DND-41 (cell line): ENCODE data around the gene ERG28.
"Not testable (repeated sequence)": the region's sequence is repeated elsewhere in the genome, so short reads cannot be mapped to it uniquely, and the experiment has no call there.

Experiments used
- ATAC-seq: fragments of 200-7000 bp; cut with Tn5 transposase; 3 replicates; pipeline ENCODE4 v1.9.1; 2021; ENCODE audit warnings: low read depth; ENCODE audit not compliant: insufficient read depth
- DNase-seq: peaks from one replicate; pipeline ENCODE4 v3.0.0-alpha.2; 2020
- H2AFZ ChIP-seq: 2 replicates; pipeline ENCODE4 v1.6.0; 2012; ENCODE audit warnings: low read depth, low read length
- H3K27ac ChIP-seq: 2 replicates; pipeline ENCODE4 v1.5.1; 2012; ENCODE audit warnings: low read length, inconsistent platforms
- H3K27me3 ChIP-seq: fragments of 200-600 bp; sonication (generic); 2 replicates; pipeline ENCODE4 v1.6.0; 2012; ENCODE audit warnings: low read length, mild to moderate bottlenecking, inconsistent platforms; ENCODE audit not compliant: insufficient read depth, poor library complexity
- H3K36me3 ChIP-seq: 2 replicates; pipeline ENCODE4 v1.5.1; 2012; ENCODE audit warnings: low read length, inconsistent platforms; ENCODE audit not compliant: insufficient read depth
- H3K4me1 ChIP-seq: 2 replicates; pipeline ENCODE4 v1.5.1; 2012; ENCODE audit warnings: mild to moderate bottlenecking, low read length; ENCODE audit not compliant: insufficient read depth
- H3K4me2 ChIP-seq: 2 replicates; pipeline ENCODE4 v1.6.0; 2012; ENCODE audit warnings: mild to moderate bottlenecking, moderate library complexity, low read length, inconsistent platforms; ENCODE audit not compliant: insufficient read depth
- H3K4me3 ChIP-seq, 2 experiments: fragments of 200-600 bp in 1 of 2; shearing (Covaris generic) in 1 of 2; 2 replicates each; pipeline ENCODE4 v1.5.1; 2012 to 2016; ENCODE audit warnings: inconsistent platforms in 2 of 2, low read length in 2 of 2, mild to moderate bottlenecking in 2 of 2, low read depth in 1 of 2, moderate library complexity in 1 of 2
- H3K79me2 ChIP-seq: 2 replicates; pipeline ENCODE4 v1.6.0; 2012; ENCODE audit warnings: low read length, inconsistent platforms; ENCODE audit not compliant: insufficient read depth
- H3K9ac ChIP-seq: 2 replicates; pipeline ENCODE4 v1.6.0; 2012; ENCODE audit warnings: low read depth, mild to moderate bottlenecking, inconsistent platforms, low read length, moderate library complexity
- H3K9me3 ChIP-seq: 2 replicates; pipeline ENCODE4 v1.5.1; 2012; ENCODE audit warnings: low read length, moderate library complexity, mild to moderate bottlenecking, inconsistent platforms; ENCODE audit not compliant: insufficient read depth, severe bottlenecking
- H4K20me1 ChIP-seq: 2 replicates; pipeline ENCODE4 v1.6.0; 2012; ENCODE audit warnings: low read length; ENCODE audit not compliant: insufficient read depth
- EZH2 ChIP-seq: IDR thresholded peaks from 3 replicates; pipeline ENCODE4 v1.6.1; 2012; ENCODE audit warnings: borderline replicate concordance, low read depth, mild to moderate bottlenecking, moderate library complexity, low read length, inconsistent platforms; ENCODE audit not compliant: severe bottlenecking
- TF ChIP-seq, protein P1 (sequence below): IDR thresholded peaks from 2 replicates; pipeline ENCODE4 v1.5.1; 2012; ENCODE audit warnings: borderline replicate concordance, low read length, moderate library complexity, mild to moderate bottlenecking; ENCODE audit not compliant: poor library complexity, severe bottlenecking; ENCODE audit errors: extremely low read depth

Gene ERG28

DNA sequence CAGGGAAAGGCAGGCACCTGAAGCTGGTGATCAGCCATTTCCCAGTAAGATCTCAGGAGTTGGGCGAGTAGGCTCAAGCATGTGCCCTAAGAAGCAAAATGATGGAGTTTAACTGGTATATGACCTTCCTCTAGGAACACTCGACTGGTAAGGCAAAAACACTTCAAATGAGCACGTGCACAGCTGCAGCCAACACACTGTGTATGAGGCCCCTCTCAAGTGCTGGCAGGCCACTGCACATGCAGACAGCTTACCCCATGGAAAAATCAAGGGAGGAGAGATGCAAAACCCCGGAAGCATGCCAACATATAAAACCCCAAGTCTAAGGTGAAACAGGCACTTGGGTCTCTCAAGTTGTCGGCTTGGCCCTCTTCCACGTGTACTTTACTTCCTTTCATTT is 39.6 kb upstream of the ERG28 start:
- Histone ChIP-seq H3K27me3 (no peaks in the 10 kb centered on the region), H3K4me1 (no peaks in the 10 kb centered on the region), H3K9me3 (no peaks in the 10 kb centered on the region), H4K20me1 (no peaks in the 10 kb centered on the region), H3K36me3 (peaks cover 73% of the 10 kb centered on the region), H3K79me2 (no peaks in the 10 kb centered on the region), H3K4me3 (no peak overlapping the region), H3K9ac (no peak overlapping the region), H2AFZ (no peak overlapping the region), H3K27ac (no peak overlapping the region), H3K4me2 (no peak overlapping the region)
- TF ChIP-seq, protein P1, sequence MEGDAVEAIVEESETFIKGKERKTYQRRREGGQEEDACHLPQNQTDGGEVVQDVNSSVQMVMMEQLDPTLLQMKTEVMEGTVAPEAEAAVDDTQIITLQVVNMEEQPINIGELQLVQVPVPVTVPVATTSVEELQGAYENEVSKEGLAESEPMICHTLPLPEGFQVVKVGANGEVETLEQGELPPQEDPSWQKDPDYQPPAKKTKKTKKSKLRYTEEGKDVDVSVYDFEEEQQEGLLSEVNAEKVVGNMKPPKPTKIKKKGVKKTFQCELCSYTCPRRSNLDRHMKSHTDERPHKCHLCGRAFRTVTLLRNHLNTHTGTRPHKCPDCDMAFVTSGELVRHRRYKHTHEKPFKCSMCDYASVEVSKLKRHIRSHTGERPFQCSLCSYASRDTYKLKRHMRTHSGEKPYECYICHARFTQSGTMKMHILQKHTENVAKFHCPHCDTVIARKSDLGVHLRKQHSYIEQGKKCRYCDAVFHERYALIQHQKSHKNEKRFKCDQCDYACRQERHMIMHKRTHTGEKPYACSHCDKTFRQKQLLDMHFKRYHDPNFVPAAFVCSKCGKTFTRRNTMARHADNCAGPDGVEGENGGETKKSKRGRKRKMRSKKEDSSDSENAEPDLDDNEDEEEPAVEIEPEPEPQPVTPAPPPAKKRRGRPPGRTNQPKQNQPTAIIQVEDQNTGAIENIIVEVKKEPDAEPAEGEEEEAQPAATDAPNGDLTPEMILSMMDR = no peak
- no peak for TF ChIP-seq EZH2
- ATAC-seq (no peak), DNase-seq (no peak)

DNA sequence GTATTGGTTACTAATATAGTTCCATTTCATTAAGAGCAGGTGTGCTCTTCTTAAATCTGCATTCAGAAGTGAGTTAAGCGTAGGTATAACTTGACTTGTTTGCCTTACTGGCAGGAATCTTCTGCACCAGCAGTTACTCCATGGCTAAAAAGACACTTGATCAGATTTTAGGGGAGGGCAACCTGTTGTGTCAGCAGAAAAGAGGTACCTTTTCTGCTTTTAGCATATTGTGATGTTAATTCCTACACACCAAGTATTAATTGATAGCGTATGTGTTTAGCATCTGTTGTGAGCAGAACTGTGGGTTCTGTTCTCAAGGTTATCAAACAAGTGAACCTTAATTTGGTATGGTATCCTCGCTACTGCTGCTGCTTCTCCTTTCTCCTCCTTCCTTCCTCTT is 38.7 kb upstream of the ERG28 start:
- Histone ChIP-seq H3K9me3 (no peaks in the 10 kb centered on the region), H3K79me2 (no peaks in the 10 kb centered on the region), H3K27me3 (no peaks in the 10 kb centered on the region), H3K36me3 (peaks cover 71% of the 10 kb centered on the region), H2AFZ (no peak overlapping the region), H4K20me1 (no peaks in the 10 kb centered on the region), H3K4me2 (no peak overlapping the region), H3K9ac (no peak overlapping the region), H3K27ac (no peak overlapping the region), H3K4me3 (no peak overlapping the region), H3K4me1 (no peaks in the 10 kb centered on the region)
- DNase-seq = no peak
- TF ChIP-seq, protein P1 = no peak
- TF ChIP-seq EZH2 = no peak
- ATAC-seq = no peak

DNA sequence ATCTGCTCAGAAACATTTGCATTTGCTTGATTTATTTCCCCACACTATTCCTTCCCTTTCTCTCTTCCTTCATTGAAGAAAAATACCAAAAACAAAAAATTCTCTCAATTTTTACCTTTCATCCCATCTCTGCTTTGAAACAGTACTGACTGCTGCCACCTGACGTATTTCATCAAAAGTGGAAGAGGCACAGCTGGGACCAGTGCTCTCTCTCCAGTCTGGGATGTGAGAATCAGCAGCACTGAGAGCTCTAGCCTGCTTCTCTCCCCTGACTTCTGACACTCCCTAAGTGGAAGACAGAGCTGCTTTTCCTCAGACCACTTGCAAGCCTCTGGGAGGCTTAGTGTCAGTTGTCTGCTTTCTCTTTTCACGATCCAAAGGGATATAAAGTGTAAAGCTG is 37.2 kb upstream of the ERG28 start:
- H2AFZ ChIP-seq = no peak overlapping the region
- no peaks in the 10 kb centered on the region for H3K4me1 ChIP-seq
- no peaks in the 10 kb centered on the region for H4K20me1 ChIP-seq
- no peak overlapping the region for H3K4me2 ChIP-seq
- no peaks in the 10 kb centered on the region for H3K27me3 ChIP-seq
- TF ChIP-seq EZH2 = no peak
- TF ChIP-seq, protein P1 = no peak
- H3K9ac ChIP-seq = no peak overlapping the region
- peaks cover 78% of the 10 kb centered on the region for H3K36me3 ChIP-seq
- H3K79me2 ChIP-seq = no peaks in the 10 kb centered on the region
- no peak overlapping the region for H3K4me3 ChIP-seq
- DNase-seq = no peak
- no peak overlapping the region for H3K27ac ChIP-seq
- H3K9me3 ChIP-seq = no peaks in the 10 kb centered on the region
- no peak for ATAC-seq

DNA sequence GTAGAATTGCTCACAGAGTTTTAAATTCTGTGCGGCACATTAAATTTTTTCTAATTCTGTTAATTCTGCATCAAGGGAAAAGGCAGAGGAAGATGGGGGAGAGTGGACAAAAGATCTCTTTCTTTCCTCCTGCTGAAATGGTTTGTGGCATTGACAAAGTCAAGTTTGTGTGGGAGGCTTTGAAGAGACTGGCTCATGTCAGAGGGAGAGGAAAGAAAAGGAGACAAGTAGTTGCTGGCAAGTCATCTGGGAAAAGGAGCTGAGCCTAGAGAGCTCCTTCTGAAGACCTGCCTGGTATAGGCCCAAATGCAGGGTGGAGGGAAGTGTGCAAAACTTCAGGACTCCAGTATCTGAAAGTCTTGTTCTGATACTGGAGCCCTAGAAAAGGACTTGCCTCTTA is 36.7 kb upstream of the ERG28 start:
- ATAC-seq (no peak), DNase-seq (no peak)
- H3K27ac ChIP-seq = no peak overlapping the region
- H3K27me3 ChIP-seq = no peaks in the 10 kb centered on the region
- H3K4me1 ChIP-seq = no peaks in the 10 kb centered on the region
- no peaks in the 10 kb centered on the region for H3K9me3 ChIP-seq
- peaks cover 78% of the 10 kb centered on the region for H3K36me3 ChIP-seq
- no peak overlapping the region for H3K4me3 ChIP-seq
- H4K20me1 ChIP-seq = no peaks in the 10 kb centered on the region
- H3K79me2 ChIP-seq = no peaks in the 10 kb centered on the region
- H3K4me2 ChIP-seq = no peak overlapping the region
- H3K9ac ChIP-seq = no peak overlapping the region
- no peak overlapping the region for H2AFZ ChIP-seq
- TF ChIP-seq, protein P1 = no peak
- TF ChIP-seq EZH2 = no peak

DNA sequence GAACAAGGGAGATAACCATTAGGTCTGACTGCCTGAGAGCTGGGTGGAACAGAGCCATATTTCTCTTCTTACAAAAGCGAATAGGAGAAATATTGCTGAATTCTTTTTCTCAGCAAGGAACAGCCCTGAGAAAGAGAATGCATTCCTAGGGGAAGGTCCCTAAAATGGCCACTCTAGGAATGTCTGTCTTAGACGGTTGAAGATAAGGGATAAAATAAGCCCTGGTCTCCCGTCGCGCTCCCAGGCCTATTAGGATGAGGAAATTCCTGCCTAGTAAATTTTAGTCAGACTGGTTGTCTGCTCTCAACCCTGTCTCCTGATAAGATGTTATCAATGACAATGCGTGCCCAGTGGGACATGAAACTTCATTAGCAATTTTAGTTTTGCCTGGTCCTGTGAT is 34.3 kb upstream of the ERG28 start:
- H3K4me1 ChIP-seq, H3K4me2 ChIP-seq, H3K27ac ChIP-seq, H2AFZ ChIP-seq, ATAC-seq, H3K79me2 ChIP-seq, H3K27me3 ChIP-seq, H3K9me3 ChIP-seq, DNase-seq, H3K9ac ChIP-seq, H4K20me1 ChIP-seq, H3K4me3 ChIP-seq: not testable (repeated sequence)
- peaks cover 78% of the 10 kb centered on the region for H3K36me3 ChIP-seq
